GM21526 (cell line): ENCODE results near the gene OR13D1.
"Not testable (repeated sequence)": the region's sequence is repeated elsewhere in the genome, so short reads cannot be mapped to it uniquely, and the experiment has no call there.

ENCODE experiments used
- ATAC-seq: cut with Tn5 transposase; IDR thresholded peaks from one replicate; pipeline ENCODE4 v1.9.1; 2021; ENCODE audit warnings: moderate library complexity; ENCODE audit not compliant: unreplicated experiment, low FRiP score

OR13D1 gene

DNA sequence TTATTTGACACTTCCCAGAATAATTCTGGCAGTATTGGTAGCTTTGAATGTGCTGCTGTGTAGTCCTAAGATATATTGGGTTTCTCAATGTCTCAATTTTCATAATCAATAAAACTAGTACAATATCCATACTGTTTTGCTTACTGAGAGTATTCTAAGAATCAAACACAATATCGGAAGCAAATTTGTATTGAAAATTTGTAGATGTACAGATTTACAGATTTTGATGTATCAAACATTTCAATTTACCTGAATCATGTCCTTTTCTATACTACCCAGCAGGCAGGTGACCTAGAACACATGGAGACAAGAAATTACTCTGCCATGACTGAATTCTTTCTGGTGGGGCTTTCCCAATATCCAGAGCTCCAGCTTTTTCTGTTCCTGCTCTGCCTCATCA is at the start of gene OR13D1:
Gene OR13D1 (plus strand): TSS at position 301 of the 400 bp plus-strand sequence. CDS start 0 bp downstream, at position 301.
- no peak for ATAC-seq

DNA sequence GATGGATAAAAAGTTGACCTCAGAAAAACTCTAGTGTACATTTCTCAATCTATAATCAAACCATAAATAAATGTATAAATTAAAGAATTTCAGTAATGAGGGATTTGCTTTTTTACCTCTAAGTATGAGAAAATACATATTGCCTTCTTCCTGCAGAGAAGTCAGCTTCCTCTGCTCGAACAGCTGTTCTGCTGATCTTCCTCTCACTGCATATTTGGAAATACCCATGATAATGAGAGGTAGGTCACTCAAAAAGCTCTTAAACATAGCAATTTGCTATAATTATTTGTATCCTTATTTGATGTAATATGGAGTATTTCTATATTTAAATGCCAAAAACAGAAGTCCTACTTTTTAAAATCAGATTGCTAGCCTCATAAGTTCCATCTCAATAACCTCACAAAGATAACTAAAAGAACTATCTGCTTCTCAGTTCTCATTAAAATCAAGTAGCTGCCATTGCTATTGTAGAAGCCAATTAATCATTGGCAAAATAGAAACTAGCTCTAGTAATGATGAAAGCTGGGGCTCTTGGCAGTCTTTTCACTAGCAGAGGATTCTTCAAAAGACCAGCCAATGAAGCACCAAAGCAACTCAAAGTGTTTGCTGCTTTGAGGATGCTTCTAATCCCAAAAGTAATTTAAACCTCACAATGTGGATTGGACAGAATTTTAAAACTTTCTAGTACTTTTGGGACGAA is 35.7 kb upstream of the OR13D1 start:
- ATAC-seq = no peak

GRCh38 chr9:104675611-104676010 is 18.7 kb upstream of the OR13D1 start:
- no peak for ATAC-seq

GRCh38 chr9:104682642-104683041 is 11.7 kb upstream of the OR13D1 start:
- peak; percentile 76 for ATAC-seq

GRCh38 chr9:104686081-104686480 is 8.2 kb upstream of the OR13D1 start:
- ATAC-seq = no peak

DNA sequence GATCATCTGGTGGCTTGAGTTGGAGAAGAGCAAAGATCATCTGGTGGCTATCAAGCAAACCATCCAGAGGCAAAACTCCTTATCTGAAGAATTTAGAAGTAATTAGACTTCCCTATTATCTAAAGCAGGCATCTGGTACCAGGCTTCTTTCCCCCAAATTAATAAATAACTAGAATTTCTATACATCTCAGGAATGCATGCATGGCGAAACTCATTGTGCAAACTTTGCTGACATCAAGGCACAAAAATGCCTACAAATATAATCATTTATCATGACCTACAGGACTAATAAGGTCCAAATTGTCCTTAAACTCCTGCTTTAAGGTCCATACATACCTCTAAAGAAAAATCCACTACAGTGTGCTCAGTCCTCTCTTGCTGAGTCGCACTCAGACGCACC is 6.0 kb downstream of the OR13D1 start:
- no peak for ATAC-seq

DNA sequence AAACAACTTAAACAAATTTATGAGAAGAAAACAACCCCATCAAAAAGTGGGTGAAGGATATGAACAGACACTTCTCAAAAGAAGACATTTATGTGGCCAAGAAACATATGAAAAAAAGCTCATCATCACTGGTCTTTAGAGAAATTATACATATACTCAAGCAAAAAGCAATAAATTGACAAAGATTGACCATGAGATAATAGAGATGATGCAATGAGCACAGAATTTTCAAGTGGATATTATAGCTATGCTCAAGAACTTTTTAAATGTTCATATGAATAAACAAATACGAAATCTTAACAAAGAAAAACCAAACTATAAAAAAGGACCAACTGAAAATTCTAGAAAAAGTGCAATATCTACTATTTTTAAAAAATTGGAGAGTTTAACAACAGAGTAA is 14.4 kb downstream of the OR13D1 start:
- not testable (repeated sequence) for ATAC-seq

- ATAC-seq = no peak
These were observed 17.3 kb downstream of the OR13D1 start for GRCh38 chr9:104711604-104712003.

GRCh38 chr9:104725014-104725413 is 30.7 kb downstream of the OR13D1 start:
- no peak for ATAC-seq

DNA sequence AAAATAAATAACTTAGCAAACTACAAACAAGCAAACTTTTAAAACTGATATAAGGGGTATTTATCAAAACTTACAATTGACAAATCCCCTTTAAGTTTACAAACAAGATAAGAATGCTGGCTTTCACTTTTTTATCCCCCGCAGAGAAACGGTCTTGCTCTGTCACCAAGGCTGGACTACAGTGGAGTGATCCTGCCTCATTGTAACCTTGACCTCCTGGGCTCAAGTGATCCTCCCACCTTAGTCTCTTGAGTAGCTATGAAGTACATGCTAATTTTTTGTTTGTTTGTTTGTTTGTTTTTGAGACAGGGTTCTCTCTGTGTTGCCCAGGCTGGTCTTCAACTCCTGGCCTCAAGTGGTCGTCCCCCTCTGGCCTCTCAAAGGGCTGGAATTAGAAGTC is 44.1 kb downstream of the OR13D1 start:
- ATAC-seq = no peak

- no peak for ATAC-seq
These were observed 46.3 kb downstream of the OR13D1 start for GRCh38 chr9:104740621-104741020.

DNA sequence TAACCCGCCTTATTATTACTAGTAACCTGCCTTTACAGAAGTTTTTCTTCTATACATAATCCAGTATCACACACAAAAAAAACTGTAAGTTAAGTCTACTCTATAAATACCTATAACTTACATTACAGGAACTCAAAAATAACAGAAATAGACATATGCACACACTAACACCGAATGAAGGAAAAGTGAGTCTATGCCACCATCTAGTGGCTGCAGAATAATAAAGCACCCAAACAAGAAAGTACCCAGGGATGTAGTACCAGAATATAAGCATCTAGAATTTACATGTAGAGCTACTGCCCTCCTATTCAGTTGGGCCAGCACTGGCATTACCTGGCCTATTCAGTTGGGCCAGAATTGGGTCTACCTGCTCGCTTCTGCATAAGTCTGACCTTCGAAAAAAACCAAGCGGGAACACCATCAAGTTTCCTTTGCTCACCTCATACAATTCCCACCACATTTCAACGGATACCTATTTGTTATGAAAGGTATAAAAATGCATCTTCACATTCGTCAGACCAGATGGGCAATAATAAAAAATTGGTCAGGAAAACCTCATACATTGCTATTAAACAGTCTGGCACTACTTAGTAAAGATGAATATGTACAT is 49.2 kb downstream of the OR13D1 start:
- peak; percentile 52 for ATAC-seq
